AG10803 (cell line): ENCODE results near the gene GPC5.

Source experiments
- DNase-seq: peaks from one replicate; pipeline ENCODE4 v3.0.0; 2010; ENCODE audit warnings: low read depth
- H3K4me3 ChIP-seq: 2 replicates; pipeline ENCODE4 v1.5.1; 2011; ENCODE audit warnings: mild to moderate bottlenecking, low read length, control low read depth
- TF ChIP-seq, protein P1 (sequence below): conservative IDR thresholded peaks from 2 replicates; pipeline ENCODE4 v1.5.1; 2011; ENCODE audit warnings: mild to moderate bottlenecking, low read length, control low read depth, inconsistent platforms

GPC5 gene

DNA sequence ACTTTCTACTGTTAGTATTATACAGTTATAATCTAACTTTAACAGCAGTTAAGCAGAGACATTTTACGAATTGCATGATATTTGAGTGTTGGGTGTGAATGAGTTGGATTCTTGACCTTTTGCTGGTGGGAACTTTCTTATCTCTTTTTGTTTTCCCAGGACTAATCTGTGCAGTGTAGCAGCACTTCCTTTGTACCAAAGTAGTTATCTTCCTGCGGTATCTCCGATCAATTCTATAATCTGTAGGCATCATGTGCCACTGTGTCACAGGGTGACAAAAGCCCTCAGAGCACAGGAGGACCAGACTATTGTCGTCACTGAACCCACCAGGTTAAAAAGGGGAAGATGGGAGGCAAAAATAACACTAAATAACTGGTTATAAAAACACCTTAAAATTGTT lies 823.5 kb downstream of the GPC5 start:
- no peak overlapping the region for H3K4me3 ChIP-seq
- TF ChIP-seq, protein P1, sequence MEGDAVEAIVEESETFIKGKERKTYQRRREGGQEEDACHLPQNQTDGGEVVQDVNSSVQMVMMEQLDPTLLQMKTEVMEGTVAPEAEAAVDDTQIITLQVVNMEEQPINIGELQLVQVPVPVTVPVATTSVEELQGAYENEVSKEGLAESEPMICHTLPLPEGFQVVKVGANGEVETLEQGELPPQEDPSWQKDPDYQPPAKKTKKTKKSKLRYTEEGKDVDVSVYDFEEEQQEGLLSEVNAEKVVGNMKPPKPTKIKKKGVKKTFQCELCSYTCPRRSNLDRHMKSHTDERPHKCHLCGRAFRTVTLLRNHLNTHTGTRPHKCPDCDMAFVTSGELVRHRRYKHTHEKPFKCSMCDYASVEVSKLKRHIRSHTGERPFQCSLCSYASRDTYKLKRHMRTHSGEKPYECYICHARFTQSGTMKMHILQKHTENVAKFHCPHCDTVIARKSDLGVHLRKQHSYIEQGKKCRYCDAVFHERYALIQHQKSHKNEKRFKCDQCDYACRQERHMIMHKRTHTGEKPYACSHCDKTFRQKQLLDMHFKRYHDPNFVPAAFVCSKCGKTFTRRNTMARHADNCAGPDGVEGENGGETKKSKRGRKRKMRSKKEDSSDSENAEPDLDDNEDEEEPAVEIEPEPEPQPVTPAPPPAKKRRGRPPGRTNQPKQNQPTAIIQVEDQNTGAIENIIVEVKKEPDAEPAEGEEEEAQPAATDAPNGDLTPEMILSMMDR, result no peak
- no peak for DNase-seq

DNA sequence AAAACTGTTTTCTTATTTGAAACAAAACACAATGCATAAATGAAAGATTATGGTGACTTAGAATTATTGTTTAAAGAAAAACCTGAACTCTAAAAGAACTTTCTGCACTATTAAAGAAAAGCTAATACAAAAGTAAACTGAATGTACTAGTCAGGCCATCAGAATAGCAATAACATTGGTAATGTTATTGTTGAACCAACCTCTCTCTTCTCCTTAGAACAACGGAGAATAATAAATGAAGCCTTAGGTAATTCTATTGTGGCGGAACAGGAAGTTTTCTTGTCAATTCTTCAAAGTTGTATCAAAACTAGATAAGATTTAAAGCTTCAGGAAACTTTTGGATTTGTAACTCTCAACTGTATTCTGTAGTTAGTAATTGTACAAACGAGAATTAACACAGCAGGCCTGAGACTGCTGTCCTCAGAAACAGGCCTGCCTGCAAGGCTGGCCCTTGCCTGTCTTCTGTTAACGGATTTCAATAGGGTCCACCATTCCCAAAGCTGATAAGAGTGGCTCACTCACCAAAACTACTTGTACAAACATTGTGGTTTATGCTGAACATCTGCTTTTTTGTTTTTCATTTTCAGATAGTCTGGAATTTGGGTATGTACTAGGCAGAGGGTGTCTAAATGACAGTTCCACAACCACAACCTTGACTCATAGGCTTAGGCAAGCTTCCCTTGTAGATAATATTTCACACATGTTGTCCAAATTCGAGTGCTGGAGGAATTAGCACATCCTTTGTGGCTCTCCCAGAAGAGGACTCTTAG lies 825.8 kb downstream of the GPC5 start:
- TF ChIP-seq, protein P1, result no peak
- H3K4me3 ChIP-seq, result no peak overlapping the region
- peak; percentile 58 for DNase-seq

DNA sequence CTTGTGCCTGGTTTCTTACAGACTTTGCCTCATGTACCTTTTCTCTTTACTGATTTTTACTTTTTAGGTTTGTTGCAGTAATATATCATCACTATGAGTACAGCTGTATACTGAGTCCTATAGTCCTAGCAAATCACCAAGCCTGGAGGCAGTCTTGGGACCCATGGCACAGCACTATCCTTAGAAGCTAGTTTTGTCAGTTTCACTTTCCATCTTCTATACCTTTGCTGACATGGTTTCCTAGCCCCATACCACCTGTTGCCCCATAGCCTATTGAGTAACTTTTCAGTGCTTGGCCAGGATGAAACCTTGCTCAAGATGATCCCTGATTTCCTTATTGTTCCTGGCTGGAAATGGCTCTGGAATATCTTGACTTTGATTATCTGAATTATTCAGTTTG lies 826.4 kb downstream of the GPC5 start:
- no peak for DNase-seq
- TF ChIP-seq, protein P1, result no peak
- no peak overlapping the region for H3K4me3 ChIP-seq

DNA sequence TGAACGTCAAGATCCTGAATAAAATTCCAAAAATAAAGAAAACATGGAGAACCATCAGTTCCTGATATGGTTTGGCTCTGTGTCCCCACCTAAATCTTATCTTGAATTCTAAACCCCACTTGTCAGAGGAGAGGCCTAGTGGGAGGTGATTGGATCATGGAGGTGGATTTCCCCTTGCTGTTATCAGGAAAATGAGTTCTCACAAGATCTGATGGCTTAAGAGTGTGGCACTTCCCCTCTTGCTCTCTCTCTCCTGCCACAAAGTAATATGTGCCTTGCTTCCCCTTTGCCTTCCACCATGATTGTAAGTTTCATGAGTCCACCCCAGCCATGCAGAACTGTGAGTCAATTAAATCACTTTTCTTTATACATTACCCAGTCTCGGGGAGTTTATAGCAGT lies 827.4 kb downstream of the GPC5 start:
- H3K4me3 ChIP-seq, result no peak overlapping the region
- no peak for DNase-seq
- TF ChIP-seq, protein P1, result no peak

DNA sequence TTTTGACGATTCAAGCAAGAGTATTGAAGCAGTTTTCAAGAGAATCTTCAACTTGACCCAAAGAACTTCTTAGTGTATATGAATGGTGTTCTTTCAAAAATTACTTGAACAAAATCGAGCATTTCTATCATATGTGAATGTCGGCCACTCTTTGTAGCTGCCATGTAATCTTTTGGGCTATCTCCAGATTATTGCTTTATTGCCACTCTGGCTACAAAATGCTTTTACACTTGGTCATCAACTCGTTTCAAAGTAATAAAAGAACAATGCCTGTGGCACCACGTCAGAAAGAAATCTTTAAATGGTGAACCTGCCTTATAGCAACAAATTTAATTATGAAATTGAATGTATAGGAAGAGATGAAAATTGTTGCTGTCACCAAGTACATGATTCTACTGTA lies 834.5 kb downstream of the GPC5 start:
- DNase-seq, result no peak
- TF ChIP-seq, protein P1, result no peak
- H3K4me3 ChIP-seq, result no peak overlapping the region

DNA sequence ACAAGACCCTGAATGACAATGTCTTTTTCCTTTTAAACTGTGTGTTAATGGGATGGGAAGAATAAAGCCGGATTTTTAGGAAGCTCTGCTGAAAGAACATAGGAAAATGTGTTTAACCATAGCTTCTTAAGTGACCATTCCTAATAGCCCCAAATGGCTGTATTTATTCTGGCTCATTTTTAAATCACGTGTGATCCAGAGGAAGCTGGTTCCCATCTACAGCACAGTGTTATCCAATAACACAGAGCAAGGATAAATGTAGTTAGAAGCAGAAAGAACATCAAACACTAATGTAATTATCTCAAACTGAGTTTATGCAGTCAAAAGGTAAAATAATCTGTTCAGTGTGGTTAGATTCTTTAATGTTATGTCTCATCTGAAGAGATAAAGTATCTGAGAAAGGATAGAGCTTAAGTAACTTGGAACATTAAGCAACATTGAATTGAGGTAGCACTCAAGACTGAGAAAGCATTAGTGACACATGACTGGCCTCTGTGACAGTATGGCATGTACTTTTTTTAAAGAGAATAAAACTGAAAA lies 853.3 kb downstream of the GPC5 start:
- DNase-seq, result no peak
- no peak overlapping the region for H3K4me3 ChIP-seq
- TF ChIP-seq, protein P1, result no peak

DNA sequence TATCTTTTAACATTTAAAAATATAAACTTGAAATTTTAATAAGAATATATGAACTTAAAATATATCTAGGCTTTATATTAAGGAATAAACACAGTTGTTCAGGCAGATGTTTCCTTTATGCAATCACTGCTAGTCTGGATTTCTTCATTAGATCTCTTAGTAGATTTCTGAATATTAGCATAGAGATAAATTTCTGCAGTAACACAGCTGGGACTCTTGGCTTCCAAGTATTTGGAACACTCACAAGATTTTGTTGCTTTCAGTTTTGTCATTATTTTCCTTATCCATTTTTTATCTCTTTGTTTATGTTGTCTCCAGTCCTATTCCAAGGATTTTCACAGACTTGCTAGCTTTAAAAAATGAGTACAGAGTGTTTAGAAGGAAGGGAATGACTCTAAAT lies 857.1 kb downstream of the GPC5 start:
- TF ChIP-seq, protein P1, result no peak
- H3K4me3 ChIP-seq, result no peak overlapping the region
- DNase-seq, result no peak
